Kidney tubule cell (primary cell): ENCODE data around the gene IZUMO1.
"Not testable (repeated sequence)": the region's sequence is repeated elsewhere in the genome, so short reads cannot be mapped to it uniquely, and the experiment has no call there.

Experiments used
- DNase-seq: peaks from one replicate; pipeline ENCODE4 v3.0.0-alpha.2; 2018; ENCODE audit warnings: low spot score

The IZUMO1 gene

DNA sequence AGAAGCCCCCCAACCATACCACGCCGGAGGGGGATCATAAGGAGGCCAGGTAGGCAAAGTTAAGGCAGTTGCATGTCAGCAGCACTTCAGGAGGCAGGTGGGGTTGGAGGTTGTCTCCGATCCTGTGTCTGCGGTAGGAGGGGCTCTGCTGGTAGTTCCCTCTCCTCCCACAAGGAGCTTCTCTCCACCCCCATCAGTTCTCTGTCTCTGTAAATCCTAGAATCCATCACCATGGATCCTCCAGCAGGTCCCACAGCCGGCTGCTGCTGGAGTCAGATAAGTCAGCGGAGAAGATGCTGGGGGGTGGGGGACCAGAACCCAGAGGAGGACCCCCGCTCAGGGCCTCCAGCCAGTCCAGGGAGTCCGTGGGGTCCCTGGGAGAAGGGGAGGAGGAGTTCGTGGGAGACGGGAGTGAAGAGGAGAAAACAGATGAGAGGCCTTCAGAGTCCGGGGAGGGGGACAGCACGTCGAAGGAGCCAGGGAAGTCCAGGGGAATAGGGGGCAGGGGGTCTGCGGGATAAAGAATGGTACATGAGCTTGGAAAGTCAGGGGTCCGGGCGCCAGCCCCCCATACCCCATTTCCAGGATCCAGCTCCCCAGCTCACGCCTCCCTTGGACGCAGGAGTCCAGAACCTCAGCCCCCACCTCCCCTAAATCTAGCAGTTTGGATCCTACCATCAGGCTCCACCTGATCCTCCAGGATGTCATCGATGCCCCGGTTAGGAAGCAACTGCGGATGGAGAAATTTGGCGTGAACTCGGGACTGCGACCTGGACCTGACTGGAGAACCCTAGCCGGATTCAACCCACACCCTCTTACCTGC lies 33.5 kb downstream of the IZUMO1 start:
- no peak for DNase-seq

DNA sequence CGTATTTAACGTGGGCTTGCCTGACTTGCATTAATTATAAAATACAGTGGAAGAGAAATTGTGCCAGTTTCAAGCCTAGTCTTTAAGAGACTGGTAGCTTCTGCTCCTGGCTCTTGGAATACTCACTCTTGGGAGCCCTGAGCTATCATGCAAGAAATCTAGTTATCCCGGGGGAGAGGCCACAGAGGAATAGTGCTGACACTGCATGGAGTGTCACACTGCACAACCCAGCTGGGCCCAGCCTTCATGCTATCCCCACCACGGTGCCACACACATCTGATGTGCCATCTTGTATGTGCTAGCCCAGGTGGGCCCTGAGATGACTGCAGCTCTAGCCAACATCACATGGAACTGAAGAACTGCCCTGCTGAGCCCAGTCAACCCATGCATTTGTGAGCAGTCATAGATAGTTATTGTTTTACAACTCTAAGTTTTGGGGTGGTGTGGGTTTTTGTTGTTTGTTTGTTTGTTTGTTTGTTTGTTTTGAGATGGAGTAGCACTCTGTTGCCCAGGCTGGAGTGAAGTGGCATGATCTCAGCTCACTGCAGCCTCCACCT lies 35.5 kb downstream of the IZUMO1 start:
- DNase-seq = no peak

DNA sequence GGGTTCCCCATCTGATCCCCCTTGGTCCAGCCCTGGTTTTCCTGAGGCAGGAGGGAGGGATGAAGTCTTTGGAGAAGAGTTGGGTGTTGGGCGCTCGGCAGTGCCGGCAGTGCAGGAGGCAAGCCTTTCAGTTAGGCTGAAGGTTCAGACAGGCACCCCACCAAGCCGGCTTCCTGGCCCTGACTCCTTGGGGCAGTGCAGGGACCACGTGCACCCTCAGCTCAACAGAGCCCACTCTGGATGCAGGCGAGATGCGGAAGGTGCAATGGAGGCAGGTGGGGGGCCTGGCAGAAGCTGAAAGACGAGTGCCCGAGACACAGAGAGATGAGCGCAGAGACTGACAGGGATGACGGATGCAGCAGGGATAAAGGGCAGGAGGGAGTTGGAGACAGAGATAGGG lies 38.2 kb downstream of the IZUMO1 start:
- no peak for DNase-seq

DNA sequence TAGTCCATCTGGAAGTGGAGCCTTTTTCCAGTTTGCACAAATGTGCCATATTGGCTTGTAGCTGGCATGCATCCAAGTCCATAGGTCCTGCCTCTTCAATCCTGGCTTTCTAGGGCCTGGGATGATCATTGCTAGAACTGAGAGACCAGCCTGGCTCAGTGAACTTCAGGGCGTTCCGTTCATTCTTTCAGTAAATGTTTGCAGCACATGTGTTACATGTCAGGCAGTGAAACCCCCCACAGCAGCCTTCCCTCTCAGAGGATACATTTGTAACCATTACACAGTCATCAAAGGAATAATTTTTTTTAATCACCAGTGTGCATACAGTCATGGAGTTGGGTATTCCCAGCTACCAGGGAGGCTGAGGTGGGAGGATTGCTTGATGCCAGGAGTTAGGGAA lies 41.3 kb downstream of the IZUMO1 start:
- no peak for DNase-seq

DNA sequence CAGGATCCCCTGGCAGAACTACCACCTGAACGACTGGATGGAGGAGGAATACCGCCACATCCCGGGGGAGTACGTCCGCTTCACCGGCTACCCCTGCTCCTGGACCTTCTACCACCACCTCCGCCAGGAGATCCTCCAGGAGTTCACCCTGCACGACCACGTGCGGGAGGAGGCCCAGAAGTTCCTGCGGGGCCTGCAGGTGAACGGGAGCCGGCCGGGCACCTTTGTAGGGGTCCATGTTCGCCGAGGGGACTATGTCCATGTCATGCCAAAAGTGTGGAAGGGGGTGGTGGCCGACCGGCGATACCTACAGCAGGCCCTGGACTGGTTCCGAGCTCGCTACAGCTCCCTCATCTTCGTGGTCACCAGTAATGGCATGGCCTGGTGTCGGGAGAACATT lies 43.4 kb downstream of the IZUMO1 start:
- DNase-seq = no peak

DNA sequence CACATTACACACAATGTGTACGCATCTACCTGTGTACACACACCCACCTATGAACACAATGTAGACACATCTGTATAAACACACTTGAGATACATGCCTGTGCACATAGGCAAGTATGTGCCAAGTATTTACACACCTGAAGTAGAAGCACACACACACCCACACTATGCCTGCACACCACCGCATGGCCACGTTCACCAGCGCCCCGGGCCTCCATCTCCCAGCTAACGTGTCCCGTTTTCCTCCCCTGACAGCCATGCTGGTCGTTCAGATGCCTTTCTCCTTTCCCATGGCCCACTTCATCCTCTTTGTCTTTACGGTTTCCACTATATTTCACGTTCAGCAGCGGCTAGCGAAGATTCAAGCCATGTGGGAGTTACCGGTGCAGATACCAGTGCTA lies 44.0 kb downstream of the IZUMO1 start:
- DNase-seq = no peak

DNA sequence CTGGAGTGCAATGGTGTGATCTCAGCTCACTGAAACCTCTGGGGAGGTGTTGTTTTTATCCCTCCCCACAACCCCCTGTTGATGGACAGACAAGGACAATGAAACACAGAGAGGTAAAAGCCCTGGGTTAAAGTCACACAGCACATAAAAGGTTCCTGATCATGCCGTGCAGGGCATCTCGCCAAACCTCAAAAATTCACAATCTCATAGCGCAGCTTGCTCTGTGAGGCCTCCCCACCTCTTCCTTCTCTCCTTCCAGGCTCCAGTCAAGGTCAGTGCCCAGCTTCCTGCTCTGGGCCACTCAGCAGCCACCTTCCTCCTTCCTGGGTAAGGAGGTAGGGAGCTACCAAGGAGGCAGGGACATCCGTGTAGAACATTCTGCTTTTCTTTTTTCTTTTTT lies 48.7 kb downstream of the IZUMO1 start:
- DNase-seq = peak; percentile 71

DNA sequence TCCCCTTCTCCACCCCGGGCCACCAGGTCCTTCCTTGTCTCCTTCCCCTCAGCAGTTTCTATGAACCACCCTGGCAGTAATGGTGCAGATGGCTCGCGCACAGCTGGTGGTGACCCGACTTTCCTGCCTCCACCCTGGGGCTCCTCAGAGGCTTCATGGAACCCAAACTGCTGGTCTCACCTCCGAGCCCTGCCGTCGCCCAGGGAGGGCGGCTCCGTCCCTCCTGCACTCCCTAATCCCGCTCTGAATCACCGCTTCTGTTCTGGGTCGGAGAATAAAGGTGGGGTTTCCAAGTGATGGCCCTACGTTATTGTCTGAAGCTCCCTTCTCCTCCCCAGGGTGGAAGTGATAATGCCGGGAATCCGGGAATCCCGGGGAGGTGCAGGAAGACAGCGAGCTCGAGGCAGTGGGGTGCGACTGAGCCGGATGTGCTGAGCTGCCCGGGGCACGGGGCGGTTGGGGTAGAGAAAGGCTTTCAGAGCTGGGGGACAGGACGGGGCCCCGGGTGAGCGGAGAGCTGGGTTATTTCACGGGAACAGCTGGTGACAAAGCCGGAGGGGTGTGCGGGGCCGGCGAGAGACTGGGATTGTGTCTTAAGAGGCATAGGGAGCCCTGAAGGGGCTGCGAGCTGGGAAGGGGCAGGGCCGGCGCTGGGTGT lies 50.2 kb downstream of the IZUMO1 start:
- peak; percentile 25 for DNase-seq

DNA sequence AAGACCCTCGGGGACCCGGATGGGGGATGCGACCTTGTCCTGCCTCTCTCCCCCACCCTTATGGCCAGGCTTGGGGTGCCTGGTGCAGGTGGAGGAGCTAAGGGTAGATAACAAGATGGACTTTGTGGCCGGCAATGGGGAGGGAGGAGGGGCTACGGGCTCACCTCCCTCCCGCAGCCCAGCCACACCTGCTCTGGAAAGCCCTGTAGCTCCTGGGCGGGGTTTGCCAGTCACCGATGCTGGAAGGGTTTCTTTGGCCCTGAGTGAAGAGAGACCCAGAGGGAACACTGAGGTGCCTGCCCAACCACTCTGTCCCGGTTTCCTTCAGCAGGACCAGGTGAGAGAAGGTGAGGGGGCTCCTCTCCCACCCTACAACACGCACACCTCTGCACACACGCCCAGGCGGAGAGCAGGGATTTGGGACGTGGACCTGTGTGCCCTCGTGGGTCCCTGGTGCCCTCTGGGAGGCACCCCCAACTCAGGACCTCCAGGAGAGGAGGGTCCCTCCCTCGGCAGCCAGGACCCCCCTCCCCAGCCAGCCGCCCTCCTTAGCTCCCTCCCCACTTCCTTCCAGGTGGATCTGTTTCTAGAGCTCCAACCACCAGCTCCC lies 50.9 kb downstream of the IZUMO1 start, which contains the start of gene FUT2:
TSS of gene FUT2 (plus strand) at position 229 of the 610 bp plus-strand sequence. CDS start 6,986 bp downstream, outside the sequence.
- no peak for DNase-seq

DNA sequence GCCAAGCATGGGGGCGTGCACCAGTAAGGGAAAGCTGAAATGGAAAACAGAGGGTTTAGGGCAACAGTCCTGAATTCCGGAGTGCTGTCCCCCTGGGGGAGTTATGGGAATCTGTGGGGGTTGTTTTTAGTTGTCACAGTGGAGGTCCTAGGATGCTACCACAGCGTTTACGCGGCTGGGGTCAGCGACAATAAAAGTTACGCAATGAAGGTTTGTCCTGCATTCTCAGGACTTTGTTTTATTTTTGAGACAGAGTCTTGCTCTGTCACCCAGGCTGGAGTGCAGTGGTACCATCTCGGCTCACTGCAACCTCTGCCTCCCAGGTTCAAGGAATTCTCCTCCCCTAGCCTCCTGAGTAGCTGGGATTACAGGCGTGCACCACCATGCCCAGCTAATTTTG lies 53.1 kb downstream of the IZUMO1 start:
- not testable (repeated sequence) for DNase-seq
